ENCODE results near the gene TPP1.

TPP1 gene

GRCh38 chr11:6640036-6640984 is 21.1 kb upstream of the TPP1 start:
- no peak overlapping the region for H3K4me3 ChIP-seq
- peak; percentile 57 for DNase-seq (ENCODE audit: low spot score)
- TF ChIP-seq, protein P1, sequence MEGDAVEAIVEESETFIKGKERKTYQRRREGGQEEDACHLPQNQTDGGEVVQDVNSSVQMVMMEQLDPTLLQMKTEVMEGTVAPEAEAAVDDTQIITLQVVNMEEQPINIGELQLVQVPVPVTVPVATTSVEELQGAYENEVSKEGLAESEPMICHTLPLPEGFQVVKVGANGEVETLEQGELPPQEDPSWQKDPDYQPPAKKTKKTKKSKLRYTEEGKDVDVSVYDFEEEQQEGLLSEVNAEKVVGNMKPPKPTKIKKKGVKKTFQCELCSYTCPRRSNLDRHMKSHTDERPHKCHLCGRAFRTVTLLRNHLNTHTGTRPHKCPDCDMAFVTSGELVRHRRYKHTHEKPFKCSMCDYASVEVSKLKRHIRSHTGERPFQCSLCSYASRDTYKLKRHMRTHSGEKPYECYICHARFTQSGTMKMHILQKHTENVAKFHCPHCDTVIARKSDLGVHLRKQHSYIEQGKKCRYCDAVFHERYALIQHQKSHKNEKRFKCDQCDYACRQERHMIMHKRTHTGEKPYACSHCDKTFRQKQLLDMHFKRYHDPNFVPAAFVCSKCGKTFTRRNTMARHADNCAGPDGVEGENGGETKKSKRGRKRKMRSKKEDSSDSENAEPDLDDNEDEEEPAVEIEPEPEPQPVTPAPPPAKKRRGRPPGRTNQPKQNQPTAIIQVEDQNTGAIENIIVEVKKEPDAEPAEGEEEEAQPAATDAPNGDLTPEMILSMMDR (IDR thresholded peaks at IDR 0.05) = no peak
- H3K27ac ChIP-seq = no peak overlapping the region

GRCh38 chr11:6638429-6638828 is 19.2 kb upstream of the TPP1 start:
- TF ChIP-seq, protein P1 (IDR thresholded peaks at IDR 0.05) = no peak
- no peak overlapping the region for H3K27ac ChIP-seq
- DNase-seq (ENCODE audit: low spot score) = no peak
- H3K4me3 ChIP-seq = no peak overlapping the region

GRCh38 chr11:6637871-6638270 is 18.6 kb upstream of the TPP1 start:
- peak; percentile 72 for DNase-seq (ENCODE audit: low spot score)
- peak overlapping the region in 1 of 2 donors; percentile 12 for H3K27ac ChIP-seq
- TF ChIP-seq, protein P1 (IDR thresholded peaks at IDR 0.05) = no peak

DNA sequence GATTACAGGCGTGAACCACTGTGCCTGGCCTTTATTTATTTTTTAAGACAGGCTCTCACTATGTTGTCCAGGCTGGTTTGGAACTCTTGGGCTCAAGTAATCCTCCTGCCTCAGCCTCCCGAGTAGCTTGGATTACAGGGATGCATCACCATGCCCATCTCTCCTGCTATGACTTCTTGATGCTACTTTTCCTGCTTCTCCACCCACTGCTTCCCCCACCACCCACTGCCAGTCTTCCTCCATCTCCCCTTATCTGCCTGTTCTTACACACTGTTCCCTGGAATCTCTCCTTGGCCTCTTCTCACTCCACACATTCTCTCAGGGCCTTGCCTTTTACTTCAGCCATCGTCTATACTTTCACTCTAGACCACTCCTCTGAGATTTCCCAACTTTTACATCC is 17.3 kb upstream of the TPP1 start:
- DNase-seq (ENCODE audit: low spot score) = no peak
- Histone ChIP-seq H3K4me3 (no peak overlapping the region), H3K27ac (no peak overlapping the region)
- TF ChIP-seq, protein P1 (IDR thresholded peaks at IDR 0.05) = no peak

More at GRCh38 chr11:6637871-6638270, 18.6 kb upstream of the TPP1 start:
- no peak overlapping the region for H3K4me3 ChIP-seq

- peak overlapping the region; percentile 12 to 62 for H3K27ac ChIP-seq
- DNase-seq (ENCODE audit: low spot score) = no peak
- H3K4me3 ChIP-seq = no peak overlapping the region
- TF ChIP-seq, protein P1 (IDR thresholded peaks at IDR 0.05) = no peak
Measured at GRCh38 chr11:6635082-6635932, 16.1 kb upstream of the TPP1 start.

GRCh38 chr11:6634534-6634933 is 15.3 kb upstream of the TPP1 start:
- Histone ChIP-seq H3K27ac (peak overlapping the region in 1 of 2 donors; percentile 62), H3K4me3 (no peak overlapping the region)
- TF ChIP-seq, protein P1 (IDR thresholded peaks at IDR 0.05) = no peak
- DNase-seq (ENCODE audit: low spot score) = no peak
